HepG2 (cell line): ENCODE results near the gene ABCD4. TPM values are rescaled to one million over a fixed set of nuclear protein-coding genes. Genes with fewer than 3 reads are reported as not detected.

Experiments used
- ATAC-seq: fragments of 200-7000 bp; cut with Tn5 transposase; 3 replicates; pipeline ENCODE4 v1.9.1; 2020; ENCODE audit warnings: mild to moderate bottlenecking, moderate library complexity
- BruUV-seq: library from RNA; stranded (reverse); fragments of 400-500 nt; replicated peaks from 2 replicates; lab custom pipeline; 2021; lab: Mats Ljungman, UMichigan
- CTCF ChIA-PET: fragments of 300-600 bp; formaldehyde crosslinking; extraction: SDS; loops from one replicate; lab custom pipeline; 2021; ENCODE audit warnings: low total read pairs, inconsistent platforms, low intra/inter-chr PET ratio; lab: Yijun Ruan, JAX
- POLR2A ChIA-PET: fragments of 350-600 bp; sonication (Branson Sonifier 250); formaldehyde crosslinking; loops from one replicate; lab custom pipeline; 2020; ENCODE audit warnings: antibody characterized with exemption, inconsistent platforms; lab: Yijun Ruan, JAX
- DNase-seq: peaks from one replicate; pipeline ENCODE4 v3.0.0-alpha.2; 2015; ENCODE audit warnings: low spot score
- FAIRE-seq: peaks from 3 replicates; lab custom pipeline; 2011; peaks lifted over from hg19 to GRCh38; lab: Jason Lieb, UNC
- H2AFZ ChIP-seq: one replicate; pipeline ENCODE4 v1.6.1; 2011; ENCODE audit warnings: low read length, inconsistent platforms
- H3K27ac ChIP-seq: fragments of 300-600 bp; 3 replicates; pipeline ENCODE4 v1.8.0; 2011; ENCODE audit warnings: mixed run types, mild to moderate bottlenecking, mixed read lengths, low read length, inconsistent platforms; ENCODE audit not compliant: insufficient read depth; ENCODE audit errors: extremely low read length
- H3K27me3 ChIP-seq, 2 experiments: fragments of 200-600 bp in 1 of 2; 2 replicates in 1 of 2; 3 replicates in 1 of 2; pipeline versions ENCODE4 v1.6.0 to v1.8.0; 2011; ENCODE audit warnings: low read length in 2 of 2, mild to moderate bottlenecking in 2 of 2, moderate library complexity in 2 of 2, inconsistent platforms in 1 of 2; ENCODE audit not compliant: insufficient read depth in 2 of 2, control insufficient read depth in 1 of 2
- H3K36me3 ChIP-seq, 2 experiments: fragments of 200-600 bp in 1 of 2; replicated peaks in 1 of 2; 2 replicates in 1 of 2; 3 replicates in 1 of 2; pipeline versions ENCODE4 v1.5.1 to v1.8.0; 2011; ENCODE audit warnings: low read length in 2 of 2, inconsistent platforms in 1 of 2; ENCODE audit not compliant: insufficient read depth in 2 of 2, control insufficient read depth in 1 of 2
- H3K4me1 ChIP-seq: 2 replicates; pipeline ENCODE4 v1.5.1; 2012; ENCODE audit warnings: low read length, inconsistent platforms; ENCODE audit not compliant: insufficient read depth
- H3K4me2 ChIP-seq: 2 replicates; pipeline ENCODE4 v1.6.0; 2011; ENCODE audit warnings: low read depth, low read length, inconsistent platforms
- H3K4me3 ChIP-seq, 3 experiments: fragments of 200-600 bp in 1 of 3; sonication (generic), shearing (Covaris generic) in 1 of 3; replicated peaks in 1 of 3; 2 replicates each; pipeline ENCODE4 v1.5.1; 2011 to 2016; ENCODE audit warnings: low read length in 3 of 3, inconsistent platforms in 2 of 3, low read depth in 2 of 3, mild to moderate bottlenecking in 2 of 3, control low read depth in 1 of 3, mixed read lengths in 1 of 3; ENCODE audit not compliant: insufficient read depth in 1 of 3
- H3K79me2 ChIP-seq: one replicate; pipeline ENCODE4 v1.6.1; 2011; ENCODE audit warnings: low read length, inconsistent platforms; ENCODE audit not compliant: insufficient read depth
- H3K9ac ChIP-seq: 2 replicates; pipeline ENCODE4 v1.6.0; 2011; ENCODE audit warnings: mild to moderate bottlenecking, low read depth, low read length, inconsistent platforms; ENCODE audit not compliant: insufficient read depth
- H3K9me3 ChIP-seq: 2 replicates; pipeline ENCODE4 v1.5.1; 2012; ENCODE audit warnings: mild to moderate bottlenecking, low read length
- H4K20me1 ChIP-seq: 2 replicates; pipeline ENCODE4 v1.6.0; 2011; ENCODE audit warnings: inconsistent platforms, mild to moderate bottlenecking, low read length, moderate library complexity; ENCODE audit not compliant: insufficient read depth
- CAMTA2 ChIP-seq: sonication (generic); formaldehyde crosslinking; IDR thresholded peaks from 2 replicates; pipeline ENCODE4 v1.4.0; 2020; ENCODE audit warnings: mild to moderate bottlenecking, missing genetic modification reagents, borderline replicate concordance
- EED ChIP-seq: sonication (generic); formaldehyde crosslinking; IDR thresholded peaks from 2 replicates; pipeline ENCODE4 v1.5.0; 2020; ENCODE audit warnings: mild to moderate bottlenecking, missing genetic modification reagents
- MXD3 ChIP-seq: IDR thresholded peaks from 2 replicates; pipeline ENCODE4 v1.6.1; 2016; ENCODE audit warnings: mild to moderate bottlenecking, missing biosample characterization, missing genetic modification reagents
- NKX3-1 ChIP-seq: sonication (generic); formaldehyde crosslinking; IDR thresholded peaks from 2 replicates; pipeline ENCODE4 v1.5.0; 2020; ENCODE audit warnings: missing genetic modification reagents
- TOPORS ChIP-seq: sonication (generic); formaldehyde crosslinking; IDR thresholded peaks from 2 replicates; pipeline ENCODE4 v1.8.0; 2023; ENCODE audit warnings: mild to moderate bottlenecking, missing genetic modification reagents
- ZBED4 ChIP-seq: sonication (generic); formaldehyde crosslinking; IDR thresholded peaks from 2 replicates; pipeline ENCODE4 v1.4.0; 2020; ENCODE audit warnings: missing genetic modification reagents, borderline replicate concordance
- ZBTB7A ChIP-seq: sonication (generic); formaldehyde crosslinking; IDR thresholded peaks from 2 replicates; pipeline ENCODE4 v1.8.0; 2022; ENCODE audit warnings: mild to moderate bottlenecking, missing genetic modification reagents
- ZNF335 ChIP-seq: sonication (generic); formaldehyde crosslinking; IDR thresholded peaks from 2 replicates; pipeline ENCODE4 v1.4.0; 2020; ENCODE audit warnings: missing genetic modification reagents
- WGBS: methylation state at CpG from one replicate; pipeline ENCODE4 v1.1.6; 2017; ENCODE audit warnings: low lambda C conversion rate; 5-methylcytosine and 5-hydroxymethylcytosine counted together
- in situ Hi-C: cut with HindIII; loops from 2 replicates; pipeline ENCODE4 v1.10.0; 2017; ENCODE audit warnings: low pct_unique_long_range_greater_than_20kb; ENCODE audit not compliant: extremely low pct_ligation_motif_present
- intact Hi-C: fragments of 100-400 bp; cut with micrococcal nuclease; formaldehyde crosslinking; loops from one replicate; pipeline ENCODE4 v1.10.0; 2022; ENCODE audit not compliant: unreplicated experiment
- polyA plus RNA-seq, 8 experiments: library from polyadenylated mRNA; depleted of rRNA in 3 of 8; stranded (reverse) in 7 of 8; unstranded in 1 of 8; fragments of >200 nt; fragmentation: Illumina TruSeq in 4 of 8; extraction: Trizol in 4 of 8; gene quantifications; 2 replicates each; pipeline versions ENCODE4 v1.2.1 to v1.2.3, GENCODE V29; 2011 to 2016; ENCODE audit warnings: low read depth in 4 of 8, missing spikeins in 1 of 8, mixed read lengths in 1 of 8; ENCODE audit not compliant: insufficient read depth in 1 of 8
- total RNA-seq, 5 experiments: library from RNA; depleted of rRNA; stranded (reverse); fragments of >200 nt; fragmentation: Illumina TruSeq; extraction: Trizol; gene quantifications; 2 replicates each; pipeline ENCODE4 v1.2.3, GENCODE V29; 2016; ENCODE audit warnings: low read depth in 1 of 5
- TF ChIP-seq, protein P1 (sequence below): IDR thresholded peaks from 2 replicates; pipeline ENCODE4 v1.6.1; 2016; ENCODE audit warnings: missing compliant biosample characterization, missing genetic modification reagents, borderline replicate concordance

ABCD4 gene
- total and polyA plus RNA-seq, 2 of the 13 experiments (the other 11 are each of a cell fraction or from before 2014, with no cell fraction given) = 47.5 to 50.5 TPM

DNA sequence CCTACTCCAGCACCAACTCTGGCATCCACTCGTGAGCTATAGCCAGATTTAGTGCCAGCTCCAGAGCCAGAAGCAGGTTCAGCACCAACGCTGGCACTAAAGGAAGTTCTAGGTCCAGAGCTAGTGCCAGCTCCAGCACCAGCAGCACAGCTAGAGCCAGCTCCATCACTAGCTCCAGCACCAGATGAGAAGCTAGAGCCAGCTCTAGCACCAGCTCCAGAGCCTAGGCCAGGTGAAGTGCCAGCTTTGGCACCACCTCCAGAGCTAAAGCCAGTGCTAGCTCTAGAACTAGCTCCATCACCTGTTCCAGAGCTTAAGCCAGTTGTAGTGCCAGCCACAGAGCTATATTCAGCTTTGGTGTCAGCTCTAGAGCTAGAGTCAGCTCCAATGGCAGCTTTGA lies 24.7 kb downstream of the ABCD4 start:
- H3K9ac ChIP-seq = no peak overlapping the region
- H3K9me3 ChIP-seq = no peaks in the 10 kb centered on the region
- WGBS = 75% methylated on average over 2 of the region's 2 CpGs
- no peak overlapping the region for H2AFZ ChIP-seq
- H4K20me1 ChIP-seq = no peaks in the 10 kb centered on the region
- no TSS peak for BruUV-seq
- no peaks in the 10 kb centered on the region for H3K79me2 ChIP-seq
- DNase-seq = no peak
- peaks cover under 1 to 2% of the 10 kb centered on the region in 2 experiments; a peak in 2 of 5 replicates for H3K36me3 ChIP-seq
- POLR2A ChIA-PET = no interaction called here
- H3K4me2 ChIP-seq = no peak overlapping the region
- ATAC-seq = no peak
- H3K4me1 ChIP-seq = no peaks in the 10 kb centered on the region
- FAIRE-seq = no peak
- H3K27me3 ChIP-seq = 0 out of 5 replicates have a peak, but pooled peaks cover 0 to 4% of the 10 kb centered on the region in 2 experiments
- CTCF ChIA-PET = no interaction called here
- no peak overlapping the region for H3K27ac ChIP-seq
- intact Hi-C loops (no loop called here), in situ Hi-C loops (no loop called here)
- TF ChIP-seq EED (CRISPR knock-in tag) (no peak), TOPORS (CRISPR knock-in tag) (no peak), ZBTB7A (CRISPR knock-in tag) (no peak), ZNF335 (CRISPR knock-in tag) (no peak)
- TF ChIP-seq, protein P1, sequence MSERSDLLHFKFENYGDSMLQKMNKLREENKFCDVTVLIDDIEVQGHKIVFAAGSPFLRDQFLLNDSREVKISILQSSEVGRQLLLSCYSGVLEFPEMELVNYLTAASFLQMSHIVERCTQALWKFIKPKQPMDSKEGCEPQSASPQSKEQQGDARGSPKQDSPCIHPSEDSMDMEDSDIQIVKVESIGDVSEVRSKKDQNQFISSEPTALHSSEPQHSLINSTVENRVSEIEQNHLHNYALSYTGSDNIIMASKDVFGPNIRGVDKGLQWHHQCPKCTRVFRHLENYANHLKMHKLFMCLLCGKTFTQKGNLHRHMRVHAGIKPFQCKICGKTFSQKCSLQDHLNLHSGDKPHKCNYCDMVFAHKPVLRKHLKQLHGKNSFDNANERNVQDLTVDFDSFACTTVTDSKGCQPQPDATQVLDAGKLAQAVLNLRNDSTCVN (CRISPR knock-in tag) = peak; percentile 77
- no peak overlapping the region for H3K4me3 ChIP-seq

DNA sequence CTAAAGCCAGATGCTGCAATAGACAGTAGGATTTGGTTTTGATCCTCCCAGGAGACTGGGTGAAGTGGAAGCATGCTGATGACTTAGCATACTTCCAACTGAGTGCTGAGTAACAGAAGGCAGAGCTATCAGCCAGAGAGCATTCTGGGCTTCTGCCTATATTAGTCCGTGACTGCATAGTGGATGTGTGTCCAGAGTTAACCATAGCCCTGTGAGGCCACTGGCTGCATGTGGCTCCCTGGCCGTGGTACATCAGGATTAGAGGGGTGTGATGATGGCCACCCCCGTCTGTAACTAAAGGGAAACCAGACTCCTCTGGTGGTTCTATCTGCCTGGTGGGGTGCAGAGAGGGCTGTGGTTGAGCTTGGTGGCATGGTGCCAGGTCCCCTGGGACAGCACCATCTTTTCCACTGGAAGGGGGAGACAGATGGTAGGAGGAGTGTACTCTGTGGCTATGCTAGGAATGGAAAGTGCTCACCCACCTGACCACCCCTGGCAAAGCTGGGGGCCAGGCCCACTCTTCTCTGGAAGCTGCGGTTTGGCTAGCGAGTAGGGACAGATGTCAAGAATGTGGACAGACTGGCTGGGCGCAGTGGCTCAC lies 27.4 kb downstream of the ABCD4 start:
- Histone ChIP-seq H3K4me2 (no peak overlapping the region; the same call in 1 of the 2 replicates), H3K4me1 (peaks cover 5% of the 10 kb centered on the region), H3K27ac (no peak overlapping the region), H3K27me3 (0 out of 5 replicates have a peak, but pooled peaks cover 0 to 4% of the 10 kb centered on the region in 2 experiments), H3K9ac (no peak overlapping the region), H3K9me3 (no peaks in the 10 kb centered on the region), H4K20me1 (no peaks in the 10 kb centered on the region), H3K79me2 (no peaks in the 10 kb centered on the region), H2AFZ (no peak overlapping the region), H3K36me3 (no peaks in the 10 kb centered on the region), H3K4me3 (no peak overlapping the region)
- FAIRE-seq = no peak
- no TSS peak for BruUV-seq
- WGBS = 22% methylated on average over 6 of the region's 6 CpGs
- CTCF ChIA-PET = no interaction called here
- POLR2A ChIA-PET = no interaction called here
- peak; percentile 56 for ATAC-seq
- intact Hi-C loops = no loop called here
- in situ Hi-C loops = no loop called here
- DNase-seq = no peak
- TF ChIP-seq NKX3-1 (CRISPR knock-in tag) (no peak), ZBED4 (no peak), MXD3 (CRISPR knock-in tag) (no peak), CAMTA2 (CRISPR knock-in tag) (no peak)
